Measurements from ENCODE around the gene ECEL1.
A peak's percentile ranks its signal among the peaks of the same experiment; 100 is the strongest.
"Not testable (repeated sequence)": the region's sequence is repeated elsewhere in the genome, so short reads cannot be mapped to it uniquely, and the experiment has no call there.

The ECEL1 gene

GRCh38 chr2:232451645-232452044 is 36.0 kb downstream of the ECEL1 start:
- not testable (repeated sequence) for H3K4me3 Mint-ChIP-seq, H3K4me1 Mint-ChIP-seq, H3K9me3 Mint-ChIP-seq, H3K27ac Mint-ChIP-seq, ATAC-seq, H3K36me3 Mint-ChIP-seq
- H3K27me3 Mint-ChIP-seq, result peaks cover 29% of the 10 kb centered on the region

- H3K9me3 Mint-ChIP-seq, result no peaks in the 10 kb centered on the region
- H3K4me3 Mint-ChIP-seq, result no peak overlapping the region
- H3K27ac Mint-ChIP-seq, result no peak overlapping the region
- H3K4me1 Mint-ChIP-seq, result peaks cover 11% of the 10 kb centered on the region
- H3K36me3 Mint-ChIP-seq, result no peaks in the 10 kb centered on the region
- no peak for ATAC-seq
- peaks cover 20% of the 10 kb centered on the region for H3K27me3 Mint-ChIP-seq
Measured at GRCh38 chr2:232449964-232450363, 37.7 kb downstream of the ECEL1 start.

DNA sequence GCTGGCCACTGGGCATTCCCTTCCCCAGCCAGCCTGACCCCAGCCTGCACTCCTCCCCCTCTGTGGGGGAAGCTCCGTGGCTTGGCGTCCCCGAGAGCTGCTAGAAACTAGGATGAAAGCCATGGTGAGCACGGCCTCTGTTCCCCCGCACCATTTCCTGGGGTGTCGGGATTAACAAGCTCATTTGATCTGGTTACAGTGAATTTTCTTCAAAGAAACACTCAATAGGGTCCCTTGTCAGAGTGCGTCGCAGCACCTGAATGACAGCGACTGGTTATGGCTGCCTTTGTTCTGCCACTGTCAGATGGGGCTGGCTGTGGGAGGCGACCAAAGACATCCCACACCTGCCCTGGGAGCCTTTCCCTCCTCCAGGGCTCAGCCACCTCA is 39.3 kb downstream of the ECEL1 start:
- Mint-ChIP-seq H3K27me3 (peaks cover 20% of the 10 kb centered on the region), H3K4me3 (no peak overlapping the region), H3K9me3 (no peaks in the 10 kb centered on the region), H3K36me3 (no peaks in the 10 kb centered on the region), H3K4me1 (peaks cover 11% of the 10 kb centered on the region), H3K27ac (no peak overlapping the region)
- ATAC-seq, result no peak

DNA sequence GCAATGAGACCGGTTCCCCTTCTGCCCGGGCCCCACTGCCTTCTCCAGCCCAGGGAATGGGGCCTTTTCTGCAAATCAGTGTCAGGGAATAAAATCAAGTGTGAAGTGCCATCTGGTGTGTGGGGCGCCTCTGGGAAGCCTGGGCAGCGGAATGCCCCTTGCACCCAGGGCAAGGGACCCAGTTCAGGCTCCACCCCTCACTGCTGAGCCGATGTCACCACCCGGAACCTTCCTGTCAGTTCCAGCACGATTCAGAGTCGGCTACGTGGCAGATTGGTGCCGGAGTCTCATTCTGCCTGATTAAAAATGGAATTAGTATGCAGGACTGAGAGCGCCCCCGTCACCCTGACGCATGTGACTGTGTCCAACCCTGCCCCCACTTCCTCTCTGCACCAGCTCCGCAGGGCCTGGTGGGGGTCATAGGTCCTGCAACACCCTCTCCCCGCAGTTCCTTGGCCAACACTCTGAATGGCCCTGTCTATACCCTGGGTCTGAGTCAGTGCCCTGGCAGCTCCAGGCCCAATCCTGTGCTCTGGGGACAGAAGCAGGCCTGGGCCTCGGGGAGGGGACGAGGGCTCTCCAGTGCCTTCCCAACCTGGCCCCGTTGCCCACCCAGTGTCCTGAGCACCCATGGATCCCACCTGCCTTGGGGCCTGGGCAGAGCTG is 39.9 kb downstream of the ECEL1 start:
- no peak overlapping the region for H3K27ac Mint-ChIP-seq
- no peaks in the 10 kb centered on the region for H3K9me3 Mint-ChIP-seq
- no peak overlapping the region for H3K4me3 Mint-ChIP-seq
- ATAC-seq, result no peak
- H3K4me1 Mint-ChIP-seq, result peaks cover 11% of the 10 kb centered on the region
- no peaks in the 10 kb centered on the region for H3K36me3 Mint-ChIP-seq
- H3K27me3 Mint-ChIP-seq, result peaks cover 20% of the 10 kb centered on the region

DNA sequence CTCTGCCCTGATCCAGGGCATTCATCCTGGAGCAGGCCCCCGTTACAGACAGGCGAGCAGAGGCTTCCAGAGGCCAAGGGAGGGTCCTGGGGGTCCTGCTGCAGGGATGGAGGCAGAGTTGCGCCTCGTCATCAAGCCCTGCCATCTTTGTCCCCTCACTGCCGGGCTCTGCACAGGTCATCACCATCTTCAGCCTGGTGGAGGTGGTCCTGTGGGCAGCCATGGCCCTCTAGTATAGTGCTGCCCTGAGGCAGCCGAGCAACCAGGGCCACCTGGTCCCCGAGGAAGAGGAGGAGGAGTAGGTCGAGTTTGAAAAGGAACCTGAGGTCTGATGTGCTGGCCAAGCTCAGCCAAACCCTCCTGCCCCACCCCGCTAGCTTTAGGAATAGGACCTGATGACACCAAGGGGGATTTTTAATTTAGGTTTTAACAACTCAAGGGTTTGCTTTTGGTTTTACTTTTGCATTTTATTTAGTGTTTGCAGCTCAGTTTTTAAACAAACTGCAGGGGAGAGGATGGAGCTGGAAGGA is 40.5 kb downstream of the ECEL1 start:
- H3K27me3 Mint-ChIP-seq, result peaks cover 20% of the 10 kb centered on the region
- H3K27ac Mint-ChIP-seq, result no peak overlapping the region
- no peaks in the 10 kb centered on the region for H3K9me3 Mint-ChIP-seq
- H3K36me3 Mint-ChIP-seq, result no peaks in the 10 kb centered on the region
- H3K4me1 Mint-ChIP-seq, result peaks cover 11% of the 10 kb centered on the region
- ATAC-seq, result no peak
- H3K4me3 Mint-ChIP-seq, result no peak overlapping the region

DNA sequence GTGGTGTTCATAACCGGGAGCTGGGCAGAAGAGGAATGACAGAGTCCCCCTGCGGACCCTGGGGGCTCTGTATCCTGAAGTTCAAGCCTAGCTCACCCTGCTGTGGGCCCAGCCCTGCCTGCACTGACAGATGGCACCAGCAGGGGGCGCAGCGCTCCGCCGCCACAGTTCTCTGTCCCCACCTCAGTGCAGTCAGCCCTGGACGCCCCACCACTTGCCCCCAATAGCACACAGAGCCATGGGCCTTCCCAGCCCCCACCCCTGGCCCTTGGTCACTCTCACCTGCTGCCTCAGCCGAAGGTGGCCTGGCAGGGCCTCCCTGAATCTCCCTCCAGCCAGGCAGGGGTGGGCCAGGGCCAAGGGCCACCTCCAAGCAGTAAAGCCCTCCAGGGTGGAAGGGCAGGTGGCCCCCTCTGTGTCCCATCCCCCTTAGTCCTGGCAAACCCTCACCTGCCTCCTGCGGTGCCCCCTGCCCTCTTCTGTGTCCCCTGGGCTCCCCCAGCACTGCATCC is 41.3 kb downstream of the ECEL1 start:
- H3K9me3 Mint-ChIP-seq, H3K4me3 Mint-ChIP-seq, H3K27ac Mint-ChIP-seq, H3K36me3 Mint-ChIP-seq, ATAC-seq: not testable (repeated sequence)
- Mint-ChIP-seq H3K27me3 (peaks cover 28% of the 10 kb centered on the region), H3K4me1 (peaks cover 11% of the 10 kb centered on the region)

GRCh38 chr2:232445149-232445885 is 42.3 kb downstream of the ECEL1 start:
- Mint-ChIP-seq H3K27me3 (peaks cover 34% of the 10 kb centered on the region), H3K4me1 (peaks cover 16% of the 10 kb centered on the region)
- H3K9me3 Mint-ChIP-seq, H3K36me3 Mint-ChIP-seq, H3K27ac Mint-ChIP-seq, H3K4me3 Mint-ChIP-seq, ATAC-seq: not testable (repeated sequence)

DNA sequence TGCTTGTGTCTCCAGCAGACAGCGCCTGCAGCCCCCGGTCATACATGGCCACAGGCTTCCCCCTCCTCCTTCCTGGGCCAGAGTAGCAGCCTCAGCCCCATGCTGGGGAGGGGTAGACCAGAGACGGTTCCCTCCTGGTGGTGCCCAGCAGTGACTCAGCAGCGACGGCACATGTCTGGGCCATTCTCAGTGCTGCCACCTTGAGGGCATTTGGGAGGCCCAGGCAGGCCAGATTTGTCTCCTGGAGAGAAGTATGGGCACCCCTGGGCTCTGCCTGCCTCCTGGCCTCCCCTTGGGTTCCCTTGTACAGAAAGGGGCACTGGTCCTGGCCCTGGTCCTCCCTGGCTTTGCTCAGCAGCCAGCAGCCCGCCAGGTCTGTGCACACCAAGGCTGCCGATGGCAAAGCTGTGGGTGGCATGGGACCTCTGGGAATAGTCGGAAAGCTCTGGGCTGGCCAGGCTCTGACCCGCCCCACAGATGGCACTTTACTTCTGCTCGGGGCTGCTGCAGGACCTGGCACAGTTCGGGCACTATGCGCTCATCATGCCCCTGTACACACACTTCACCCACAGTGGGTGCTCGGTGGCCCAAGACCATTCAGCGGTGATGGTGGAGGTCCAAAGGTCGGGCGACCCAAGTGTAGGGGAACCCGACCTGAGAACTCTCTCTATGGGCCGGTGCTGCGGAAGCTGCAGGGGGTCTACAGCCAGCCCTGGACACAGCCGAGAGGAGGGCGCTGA is 43.1 kb downstream of the ECEL1 start:
- peak; percentile 52 for ATAC-seq
- Mint-ChIP-seq H3K4me1 (peaks cover 24% of the 10 kb centered on the region), H3K4me3 (no peak overlapping the region), H3K27ac (peak overlapping the region; percentile 30), H3K9me3 (no peaks in the 10 kb centered on the region), H3K36me3 (no peaks in the 10 kb centered on the region), H3K27me3 (peaks cover 33% of the 10 kb centered on the region)

GRCh38 chr2:232443669-232444408 is 43.8 kb downstream of the ECEL1 start:
- not testable (repeated sequence) for H3K9me3 Mint-ChIP-seq, H3K36me3 Mint-ChIP-seq, ATAC-seq, H3K4me3 Mint-ChIP-seq
- Mint-ChIP-seq H3K4me1 (peaks cover 24% of the 10 kb centered on the region), H3K27me3 (peaks cover 31% of the 10 kb centered on the region), H3K27ac (peak overlapping the region; percentile 30)

DNA sequence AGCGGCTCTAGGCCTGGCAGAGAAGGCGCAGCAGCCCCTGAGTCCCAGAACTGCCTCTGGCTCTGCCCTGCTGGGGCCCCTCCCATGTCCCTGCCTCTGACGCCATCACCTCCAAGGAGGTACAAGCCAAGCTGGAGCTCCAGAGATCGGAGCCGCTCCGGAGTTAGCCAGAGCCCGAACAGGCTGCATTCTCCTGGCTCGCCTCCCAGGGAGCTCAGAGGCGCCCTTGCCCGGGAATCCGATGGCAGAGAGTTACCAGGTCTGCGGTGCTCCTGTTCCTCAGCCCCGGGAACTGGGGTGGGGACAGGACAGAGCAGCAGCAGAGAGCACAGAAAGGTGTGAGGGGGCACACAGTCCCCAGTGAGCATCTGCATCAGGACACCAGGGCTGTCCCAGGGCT is 44.6 kb downstream of the ECEL1 start:
- not testable (repeated sequence) for H3K27ac Mint-ChIP-seq, H3K9me3 Mint-ChIP-seq, H3K36me3 Mint-ChIP-seq, ATAC-seq, H3K4me3 Mint-ChIP-seq
- Mint-ChIP-seq H3K4me1 (peaks cover 24% of the 10 kb centered on the region), H3K27me3 (peaks cover 38% of the 10 kb centered on the region)

DNA sequence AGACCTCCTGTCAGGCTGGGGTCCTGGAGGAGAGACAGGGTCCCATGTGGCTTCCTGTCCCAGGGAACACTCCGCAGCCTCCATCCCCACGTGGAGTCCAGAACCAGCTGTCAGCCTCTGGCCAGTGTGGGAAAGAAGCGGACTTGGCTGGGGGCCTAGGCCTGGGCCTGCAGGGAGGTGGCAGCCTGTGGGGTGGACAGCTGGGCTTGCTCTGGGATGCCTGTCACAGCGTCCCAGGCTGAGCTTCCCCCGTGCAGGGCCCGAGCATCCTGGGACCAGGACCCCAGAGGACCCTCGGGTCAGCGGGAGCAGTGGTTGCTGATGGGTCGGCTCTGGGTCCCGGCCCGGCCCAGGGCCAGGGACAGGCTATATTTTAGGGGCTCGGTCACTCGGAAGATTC is 45.2 kb downstream of the ECEL1 start:
- not testable (repeated sequence) for H3K36me3 Mint-ChIP-seq, H3K4me3 Mint-ChIP-seq, H3K9me3 Mint-ChIP-seq, H3K27ac Mint-ChIP-seq, ATAC-seq
- peaks cover 23% of the 10 kb centered on the region for H3K4me1 Mint-ChIP-seq
- peaks cover 44% of the 10 kb centered on the region for H3K27me3 Mint-ChIP-seq

GRCh38 chr2:232441922-232442321 is 45.7 kb downstream of the ECEL1 start:
- Mint-ChIP-seq H3K27me3 (peaks cover 43% of the 10 kb centered on the region), H3K4me1 (peaks cover 18% of the 10 kb centered on the region)
- H3K36me3 Mint-ChIP-seq, H3K9me3 Mint-ChIP-seq, H3K4me3 Mint-ChIP-seq, H3K27ac Mint-ChIP-seq, ATAC-seq: not testable (repeated sequence)

DNA sequence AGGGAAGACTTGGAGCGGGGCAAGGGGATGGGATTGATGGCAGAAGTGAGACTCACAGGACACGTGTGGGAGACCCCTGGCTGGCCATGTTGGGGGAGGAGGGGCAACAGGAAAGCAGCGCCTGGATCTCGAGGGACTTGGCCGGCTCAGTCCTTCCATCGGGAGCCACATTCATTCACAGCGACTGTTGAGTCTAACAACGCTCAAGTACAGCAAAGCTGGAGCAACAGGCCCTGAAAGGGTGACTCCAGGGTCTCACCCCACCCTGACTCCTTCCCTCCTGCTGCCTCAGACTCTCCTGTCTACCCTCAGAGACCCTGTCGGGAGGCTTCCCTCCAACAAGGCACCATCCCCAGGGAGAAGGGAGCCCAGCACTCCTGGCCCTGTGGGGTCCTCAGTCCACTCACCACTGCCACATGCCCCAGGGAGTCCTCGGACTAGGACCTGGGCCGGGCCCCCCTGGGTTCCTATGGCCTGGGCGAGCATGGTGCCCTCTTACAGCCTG is 46.4 kb downstream of the ECEL1 start:
- Mint-ChIP-seq H3K4me3 (no peak overlapping the region), H3K4me1 (peaks cover 12% of the 10 kb centered on the region), H3K36me3 (no peaks in the 10 kb centered on the region), H3K9me3 (no peaks in the 10 kb centered on the region), H3K27me3 (peaks cover 37% of the 10 kb centered on the region), H3K27ac (no peak overlapping the region)
- no peak for ATAC-seq

GRCh38 chr2:232440220-232441018 is 47.2 kb downstream of the ECEL1 start:
- not testable (repeated sequence) for H3K27ac Mint-ChIP-seq, H3K4me3 Mint-ChIP-seq, H3K36me3 Mint-ChIP-seq, H3K9me3 Mint-ChIP-seq
- H3K4me1 Mint-ChIP-seq, result peaks cover 12% of the 10 kb centered on the region
- peaks cover 41% of the 10 kb centered on the region for H3K27me3 Mint-ChIP-seq
- ATAC-seq, result peak; percentile 84
